ENCODE measurements around the gene HLCS.

HLCS gene

GRCh38 chr21:36914244-36915013 is 52.0 kb downstream of the HLCS start:
- DNase-seq: no peak

GRCh38 chr21:36913247-36914169 is 53.0 kb downstream of the HLCS start:
- DNase-seq: no peak

- peak; percentile 44 for DNase-seq
These were observed 55.7 kb downstream of the HLCS start for GRCh38 chr21:36910581-36911307.

GRCh38 chr21:36909901-36910561 is 56.4 kb downstream of the HLCS start:
- DNase-seq: peak; percentile 55

GRCh38 chr21:36909423-36909822 is 57.0 kb downstream of the HLCS start:
- peak; percentile 48 for DNase-seq

GRCh38 chr21:36908260-36908908 is 58.1 kb downstream of the HLCS start:
- DNase-seq: no peak

GRCh38 chr21:36904093-36904666 is 62.3 kb downstream of the HLCS start:
- DNase-seq: no peak

- DNase-seq: peak; percentile 33
These were observed 63.7 kb downstream of the HLCS start for GRCh38 chr21:36902793-36903192.

GRCh38 chr21:36902331-36902730 is 64.1 kb downstream of the HLCS start:
- peak; percentile 32 for DNase-seq

GRCh38 chr21:36901575-36901974 is 64.9 kb downstream of the HLCS start:
- DNase-seq: peak; percentile 32

- no peak for DNase-seq
These were observed 72.9 kb downstream of the HLCS start for GRCh38 chr21:36893581-36893980.

GRCh38 chr21:36892201-36892600 is 74.3 kb downstream of the HLCS start:
- no peak for DNase-seq

GRCh38 chr21:36891692-36892091 is 74.8 kb downstream of the HLCS start:
- DNase-seq: no peak

- no peak for DNase-seq
These were observed 75.3 kb downstream of the HLCS start for GRCh38 chr21:36891121-36891520.

- DNase-seq: no peak
These were observed 76.4 kb downstream of the HLCS start for GRCh38 chr21:36890086-36890485.

- no peak for DNase-seq
These were observed 77.1 kb downstream of the HLCS start for GRCh38 chr21:36889401-36889800.

GRCh38 chr21:36888466-36888865 is 78.0 kb downstream of the HLCS start:
- no peak for DNase-seq

- DNase-seq: no peak
These were observed 78.5 kb downstream of the HLCS start for GRCh38 chr21:36887963-36888362.

GRCh38 chr21:36883532-36884486 is 82.7 kb downstream of the HLCS start:
- no peak for DNase-seq

- DNase-seq: no peak
These were observed 83.7 kb downstream of the HLCS start for GRCh38 chr21:36882776-36883175.

- DNase-seq: no peak
These were observed 85.2 kb downstream of the HLCS start for GRCh38 chr21:36881228-36881627.

All from activated CD8-positive, alpha-beta memory T cell treated with anti-CD3 and anti-CD28 coated beads, Interleukin-2, amount 50 U/mL, for 48 hours (primary cell).